ENCODE measurements around the gene ZNF341. TPM values are rescaled to one million over a fixed set of nuclear protein-coding genes. Genes with fewer than 3 reads are reported as not detected.
A peak's percentile ranks its signal among the peaks of the same experiment; 100 is the strongest.

ZNF341 gene
- polyA plus RNA-seq, 1 donor from 2014 or later, result 1.2 TPM

- H3K79me2 ChIP-seq (replicated peaks; ENCODE audit: insufficient read depth, low read length), result peaks cover 14% of the 10 kb centered on the region
- no peak for TF ChIP-seq MXI1 (conservative IDR thresholded peaks at IDR 0.05; ENCODE audit: poor library complexity, severe bottlenecking)
- no peak for TF ChIP-seq SMC3 (conservative IDR thresholded peaks at IDR 0.05; ENCODE audit: poor library complexity)
- no peak for TF ChIP-seq TAF1 (IDR thresholded peaks at IDR 0.05; ENCODE audit: low read depth)
- TF ChIP-seq CTCF (IDR thresholded peaks at IDR 0.05; ENCODE audit: poor library complexity, severe bottlenecking), result no peak
- TF ChIP-seq POLR2AphosphoS5 (IDR thresholded peaks at IDR 0.05), result no peak
- TF ChIP-seq EZH2 (IDR thresholded peaks at IDR 0.05; ENCODE audit: borderline replicate concordance, insufficient read depth, low read length, poor library complexity, severe bottlenecking), result no peak
- no peak for TF ChIP-seq REST (IDR thresholded peaks at IDR 0.05; ENCODE audit: borderline replicate concordance)
- TF ChIP-seq RAD21 (conservative IDR thresholded peaks at IDR 0.05), result no peak
- TF ChIP-seq EP300 (conservative IDR thresholded peaks at IDR 0.05; ENCODE audit: poor library complexity, severe bottlenecking), result no peak
These were observed 105.5 kb downstream of the ZNF341 start for GRCh38 chr20:33837096-33837830.

GRCh38 chr20:33838035-33838864, 106.5 kb downstream of the ZNF341 start:
- Histone ChIP-seq H3K4me2 (ENCODE audit: low read length) (no peak overlapping the region), H3K79me2 (replicated peaks; ENCODE audit: insufficient read depth, low read length) (peaks cover 15% of the 10 kb centered on the region), H3K9ac (ENCODE audit: low read length) (no peak overlapping the region), H2AFZ (ENCODE audit: low read depth, low read length) (no peak overlapping the region), H3K27ac (ENCODE audit: low read length) (no peak overlapping the region), H4K20me1 (ENCODE audit: insufficient read depth) (no peaks in the 10 kb centered on the region), H3K9me2 (ENCODE audit: insufficient read depth, low read length) (no peaks in the 10 kb centered on the region), H3F3A (ENCODE audit: insufficient read depth, low read length, poor library complexity, severe bottlenecking) (no peaks in the 10 kb centered on the region), H3K9me3 (ENCODE audit: low read length) (no peaks in the 10 kb centered on the region), H3K4me3 (ENCODE audit: low read length) (no peak overlapping the region), H3K36me3 (ENCODE audit: insufficient read depth, low read length) (no peaks in the 10 kb centered on the region), H3K27me3 (ENCODE audit: insufficient read depth, low read depth, low read length) (no peaks in the 10 kb centered on the region)
- peak; percentile 38 for TF ChIP-seq CTCF (IDR thresholded peaks at IDR 0.05; ENCODE audit: poor library complexity, severe bottlenecking)
- no peak for TF ChIP-seq EZH2 (IDR thresholded peaks at IDR 0.05; ENCODE audit: borderline replicate concordance, insufficient read depth, low read length, poor library complexity, severe bottlenecking)
- peak; percentile 12 for TF ChIP-seq SMC3 (conservative IDR thresholded peaks at IDR 0.05; ENCODE audit: poor library complexity)
- peak; percentile 29 for TF ChIP-seq RAD21 (conservative IDR thresholded peaks at IDR 0.05)

More at GRCh38 chr20:33837096-33837830, 105.5 kb downstream of the ZNF341 start:
- H4K20me1 ChIP-seq (ENCODE audit: insufficient read depth), result no peaks in the 10 kb centered on the region
- H3K9ac ChIP-seq (ENCODE audit: low read length), result no peak overlapping the region
- no peaks in the 10 kb centered on the region for H3K27me3 ChIP-seq (ENCODE audit: insufficient read depth, low read depth, low read length)
- no peak overlapping the region for H3K27ac ChIP-seq (ENCODE audit: low read length)
- H2AFZ ChIP-seq (ENCODE audit: low read depth, low read length), result no peak overlapping the region
- no peak overlapping the region for H3K4me2 ChIP-seq (ENCODE audit: low read length)
- no peaks in the 10 kb centered on the region for H3K9me3 ChIP-seq (ENCODE audit: low read length)
- no peaks in the 10 kb centered on the region for H3K9me2 ChIP-seq (ENCODE audit: insufficient read depth, low read length)
- H3F3A ChIP-seq (ENCODE audit: insufficient read depth, low read length, poor library complexity, severe bottlenecking), result no peaks in the 10 kb centered on the region
- H3K4me3 ChIP-seq (ENCODE audit: low read length), result no peak overlapping the region
- no peaks in the 10 kb centered on the region for H3K36me3 ChIP-seq (ENCODE audit: insufficient read depth, low read length)

Data from neural cell (in vitro differentiated cells).